Astrocyte of the spinal cord (primary cell): Measurements from ENCODE around the gene LRP6.
"Not testable (repeated sequence)": the region's sequence is repeated elsewhere in the genome, so short reads cannot be mapped to it uniquely, and the experiment has no call there.

Source experiments
- DNase-seq: peaks from one replicate; pipeline ENCODE4 v3.0.0; 2011; ENCODE audit warnings: low read depth, low spot score
- H3K4me3 ChIP-seq: 2 replicates; pipeline ENCODE4 v1.5.1; 2011; ENCODE audit warnings: low read depth, mild to moderate bottlenecking, low read length, moderate library complexity
- in situ Hi-C: cut with HindIII; loops from 2 replicates; pipeline ENCODE4 v1.10.0; 2017; ENCODE audit warnings: low sequenced_read_pairs
- TF ChIP-seq, protein P1 (sequence below): IDR thresholded peaks from 2 replicates; pipeline ENCODE4 v1.5.1; 2012; ENCODE audit warnings: low read depth, mild to moderate bottlenecking, low read length, inconsistent platforms

The LRP6 gene

DNA sequence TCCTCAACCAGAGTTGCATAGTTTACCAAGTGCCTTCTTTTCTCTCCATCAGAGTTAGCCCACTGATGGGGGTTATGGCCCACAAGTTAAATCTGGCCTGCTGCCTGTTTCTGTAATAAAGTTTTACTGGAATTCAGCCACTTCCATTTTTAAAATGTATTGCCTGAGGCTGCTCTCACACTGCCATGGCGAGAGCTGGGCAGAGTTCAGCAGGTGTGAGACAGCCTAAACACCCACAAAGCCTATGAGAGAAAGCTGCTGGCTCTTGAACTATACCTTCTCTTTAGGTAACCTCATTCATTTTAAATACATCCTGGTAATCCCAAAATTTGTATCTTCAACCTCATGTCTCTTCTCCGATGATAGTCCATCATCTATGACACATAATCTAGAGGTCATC lies 110.0 kb downstream of the LRP6 start:
- TF ChIP-seq, protein P1, sequence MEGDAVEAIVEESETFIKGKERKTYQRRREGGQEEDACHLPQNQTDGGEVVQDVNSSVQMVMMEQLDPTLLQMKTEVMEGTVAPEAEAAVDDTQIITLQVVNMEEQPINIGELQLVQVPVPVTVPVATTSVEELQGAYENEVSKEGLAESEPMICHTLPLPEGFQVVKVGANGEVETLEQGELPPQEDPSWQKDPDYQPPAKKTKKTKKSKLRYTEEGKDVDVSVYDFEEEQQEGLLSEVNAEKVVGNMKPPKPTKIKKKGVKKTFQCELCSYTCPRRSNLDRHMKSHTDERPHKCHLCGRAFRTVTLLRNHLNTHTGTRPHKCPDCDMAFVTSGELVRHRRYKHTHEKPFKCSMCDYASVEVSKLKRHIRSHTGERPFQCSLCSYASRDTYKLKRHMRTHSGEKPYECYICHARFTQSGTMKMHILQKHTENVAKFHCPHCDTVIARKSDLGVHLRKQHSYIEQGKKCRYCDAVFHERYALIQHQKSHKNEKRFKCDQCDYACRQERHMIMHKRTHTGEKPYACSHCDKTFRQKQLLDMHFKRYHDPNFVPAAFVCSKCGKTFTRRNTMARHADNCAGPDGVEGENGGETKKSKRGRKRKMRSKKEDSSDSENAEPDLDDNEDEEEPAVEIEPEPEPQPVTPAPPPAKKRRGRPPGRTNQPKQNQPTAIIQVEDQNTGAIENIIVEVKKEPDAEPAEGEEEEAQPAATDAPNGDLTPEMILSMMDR, result no peak
- H3K4me3 ChIP-seq, result no peak overlapping the region
- in situ Hi-C loops, result no loop called here
- DNase-seq, result no peak

- TF ChIP-seq, protein P1, result no peak
- H3K4me3 ChIP-seq, result no peak overlapping the region
- in situ Hi-C loops, result no loop called here
- no peak for DNase-seq
Measured at GRCh38 chr12:12156116-12156515, 110.7 kb downstream of the LRP6 start.

DNA sequence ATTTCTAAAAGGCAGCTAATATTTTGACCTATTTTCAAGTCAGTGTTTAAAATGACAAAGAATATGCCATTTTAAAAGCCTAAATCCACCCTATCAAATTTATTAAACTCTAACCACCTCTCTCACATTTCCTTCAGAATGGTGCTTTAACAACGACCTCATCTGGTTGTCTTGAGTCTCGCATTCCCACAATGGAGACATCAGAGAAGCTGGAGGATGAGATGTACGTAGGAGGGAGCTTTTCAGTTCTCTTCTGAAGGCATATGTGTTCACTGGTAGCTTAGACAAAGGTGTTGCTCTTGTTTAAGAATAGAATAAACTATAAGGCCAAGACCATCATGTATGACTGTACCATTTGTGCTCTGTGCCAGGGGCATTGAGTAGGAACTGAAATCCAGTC lies 113.2 kb downstream of the LRP6 start:
- DNase-seq, result no peak
- in situ Hi-C loops, result no loop called here
- H3K4me3 ChIP-seq, result no peak overlapping the region
- TF ChIP-seq, protein P1, result no peak

- H3K4me3 ChIP-seq, result no peak overlapping the region
- DNase-seq, result no peak
- in situ Hi-C loops, result no loop called here
- TF ChIP-seq, protein P1, result no peak
Measured at GRCh38 chr12:12147111-12147510, 119.7 kb downstream of the LRP6 start.

DNA sequence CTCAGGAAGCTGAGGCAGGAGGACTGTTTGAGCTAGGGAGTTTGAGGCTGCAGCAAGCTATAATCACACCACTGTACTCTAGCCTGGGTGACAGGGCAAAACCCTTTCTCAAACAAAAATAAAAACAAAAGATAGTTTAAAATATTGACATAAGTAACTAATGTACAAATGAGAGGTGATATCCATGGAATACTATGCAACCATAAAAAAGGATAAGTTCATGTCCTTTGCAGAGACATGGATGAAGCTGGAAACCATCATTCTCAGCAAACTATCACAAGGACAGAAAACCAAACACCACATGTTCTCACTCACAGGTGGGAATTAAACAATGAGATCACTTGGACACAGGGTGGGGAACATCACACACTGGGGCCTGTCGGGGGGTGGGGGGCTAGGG lies 122.3 kb downstream of the LRP6 start:
- in situ Hi-C loops, H3K4me3 ChIP-seq, DNase-seq: not testable (repeated sequence)

- in situ Hi-C loops, result no loop called here
- DNase-seq, result no peak
- TF ChIP-seq, protein P1, result no peak
- H3K4me3 ChIP-seq, result no peak overlapping the region
Measured at GRCh38 chr12:12141000-12141399, 125.8 kb downstream of the LRP6 start.

- in situ Hi-C loops, result no loop called here
- no peak overlapping the region for H3K4me3 ChIP-seq
- DNase-seq, result no peak
- TF ChIP-seq, protein P1, result no peak
Measured at GRCh38 chr12:12138203-12139154, 128.4 kb downstream of the LRP6 start.
